ENCODE results near the gene PDPK1.
"Not testable (repeated sequence)": the region's sequence is repeated elsewhere in the genome, so short reads cannot be mapped to it uniquely, and the experiment has no call there.

Gene PDPK1

GRCh38 chr16:2550283-2550878, 12.6 kb downstream of the PDPK1 start:
- not testable (repeated sequence) for DNase-seq

- DNase-seq, result not testable (repeated sequence)
Observed at GRCh38 chr16:2551420-2551889, 13.6 kb downstream of the PDPK1 start.

- not testable (repeated sequence) for DNase-seq
Observed at GRCh38 chr16:2554709-2555425, 17.0 kb downstream of the PDPK1 start.

DNA sequence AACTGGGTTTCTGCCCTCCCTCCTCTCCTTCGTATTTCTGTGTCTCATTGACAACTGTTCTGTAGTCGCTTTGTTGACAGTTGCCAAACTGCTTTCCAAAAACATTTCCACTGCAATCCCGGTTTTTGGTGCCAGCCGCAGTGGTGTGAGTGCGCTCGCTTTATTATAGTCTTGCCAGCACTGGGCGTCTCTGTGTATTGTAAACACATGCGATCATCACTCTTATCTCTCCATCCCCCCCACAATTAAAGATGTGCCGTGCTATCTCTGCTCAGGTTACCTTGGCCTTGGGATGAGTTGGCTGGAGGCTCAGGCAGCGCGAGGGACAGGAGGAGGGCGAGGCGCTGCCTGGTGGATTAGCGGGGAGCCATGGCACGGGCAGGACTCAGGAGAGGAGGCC, 19.3 kb downstream of the PDPK1 start:
- DNase-seq, result not testable (repeated sequence)

- DNase-seq, result not testable (repeated sequence)
Observed at GRCh38 chr16:2560131-2560797, 22.4 kb downstream of the PDPK1 start.

- not testable (repeated sequence) for DNase-seq
Observed at GRCh38 chr16:2560798-2561133, 22.9 kb downstream of the PDPK1 start.

- not testable (repeated sequence) for DNase-seq
Observed at GRCh38 chr16:2567506-2567905, 29.7 kb downstream of the PDPK1 start.

GRCh38 chr16:2568573-2568972, 30.8 kb downstream of the PDPK1 start:
- not testable (repeated sequence) for DNase-seq

GRCh38 chr16:2572704-2573103, 34.9 kb downstream of the PDPK1 start:
- not testable (repeated sequence) for DNase-seq

DNA sequence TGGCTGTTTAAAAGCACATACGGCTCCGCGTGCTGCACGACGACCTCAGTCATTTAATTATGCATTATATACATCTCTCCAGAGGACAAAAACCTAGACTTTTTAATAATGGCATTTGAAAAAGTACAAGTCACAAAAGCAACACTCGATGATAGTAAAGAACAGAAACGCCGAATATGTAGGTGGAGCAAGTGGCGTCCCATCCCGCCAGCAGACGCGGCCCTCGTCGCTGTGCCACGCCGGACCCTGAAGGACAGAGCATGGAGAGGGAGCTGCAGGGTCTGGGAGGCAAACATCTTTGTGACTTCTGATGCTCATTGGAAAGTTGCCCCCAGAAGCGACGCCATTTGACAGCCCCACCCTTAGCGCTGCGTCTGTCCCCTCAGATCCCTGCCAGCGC, 38.0 kb downstream of the PDPK1 start:
- not testable (repeated sequence) for DNase-seq

DNA sequence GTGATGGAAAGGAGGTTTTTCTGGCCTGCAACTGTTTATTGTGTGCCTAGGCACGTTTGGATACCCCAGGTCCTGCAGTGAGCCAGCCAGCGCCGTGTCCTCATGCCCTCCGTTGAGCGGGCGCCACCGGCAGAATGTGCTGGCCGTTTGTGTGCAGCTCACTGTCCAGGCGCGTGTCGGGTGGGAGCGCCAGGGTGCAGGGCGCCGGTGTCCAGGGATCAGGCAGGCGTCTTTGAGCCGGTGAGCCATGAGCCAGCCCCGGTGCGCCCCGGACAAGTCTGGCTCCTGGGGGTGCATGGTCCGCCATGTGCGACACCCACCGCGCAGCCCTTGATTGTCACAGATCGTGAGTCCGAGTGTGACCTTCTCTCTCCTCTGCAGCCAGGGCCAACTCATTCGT, 39.2 kb downstream of the PDPK1 start:
- DNase-seq, result not testable (repeated sequence)

DNA sequence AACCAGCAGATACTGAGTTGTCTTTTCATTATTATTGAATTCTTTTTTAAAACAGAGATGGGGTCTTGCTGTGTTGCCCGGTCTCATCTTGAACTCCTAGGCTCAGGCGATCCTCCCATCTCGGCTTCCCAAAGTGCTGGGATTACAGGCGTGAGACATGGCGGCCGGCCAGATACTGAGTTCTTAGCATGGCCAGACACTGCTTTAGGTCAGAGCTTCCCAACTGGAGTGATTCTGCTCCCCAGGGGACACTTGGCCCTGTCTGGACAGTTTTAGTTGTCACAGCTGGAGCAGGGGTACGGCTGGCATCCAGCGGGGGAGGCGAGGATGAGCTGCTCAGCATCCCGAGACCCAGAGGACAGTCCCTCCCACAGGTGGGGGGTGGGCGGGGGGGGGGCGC, 41.1 kb downstream of the PDPK1 start:
- DNase-seq, result not testable (repeated sequence)

DNA sequence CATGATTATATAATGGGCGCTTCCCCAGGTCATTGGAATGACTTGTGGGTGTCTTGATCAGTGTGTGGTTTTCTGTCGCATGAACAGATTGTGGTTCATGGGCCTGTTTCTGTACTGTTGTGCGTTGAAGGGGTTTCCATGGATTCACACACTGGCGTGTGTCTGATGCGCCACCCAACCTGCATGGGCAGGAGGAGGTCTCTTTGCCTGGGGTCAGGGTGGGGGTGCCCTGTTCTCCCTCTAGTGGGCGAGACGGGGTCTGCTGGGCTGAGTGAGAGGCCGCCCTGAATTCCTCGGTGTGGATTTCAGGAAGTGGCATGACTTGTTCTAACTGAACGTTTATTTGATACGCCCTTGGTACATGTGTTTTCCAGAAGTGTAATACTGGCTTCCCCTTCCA, 42.3 kb downstream of the PDPK1 start:
- not testable (repeated sequence) for DNase-seq

DNA sequence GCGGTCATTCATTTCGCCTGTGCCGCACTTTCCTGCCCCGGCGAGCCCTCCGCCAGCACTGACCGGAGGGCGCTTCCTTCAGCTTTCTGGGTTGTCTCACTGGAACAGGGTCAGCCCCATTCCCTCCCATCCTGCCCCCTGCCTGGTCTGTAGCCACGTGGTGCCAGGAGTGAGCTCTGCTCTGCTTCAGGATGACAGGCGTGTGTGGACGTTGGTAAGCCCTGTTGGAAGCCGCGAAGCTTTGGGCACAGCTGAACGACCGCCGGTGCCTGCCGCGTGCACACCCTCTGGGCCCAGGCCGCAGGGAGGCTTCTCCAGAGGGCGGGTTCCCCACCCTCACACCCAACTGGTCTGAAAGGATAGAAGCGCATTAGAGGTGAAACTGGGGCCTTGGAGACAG, 43.0 kb downstream of the PDPK1 start:
- DNase-seq, result not testable (repeated sequence)

DNA sequence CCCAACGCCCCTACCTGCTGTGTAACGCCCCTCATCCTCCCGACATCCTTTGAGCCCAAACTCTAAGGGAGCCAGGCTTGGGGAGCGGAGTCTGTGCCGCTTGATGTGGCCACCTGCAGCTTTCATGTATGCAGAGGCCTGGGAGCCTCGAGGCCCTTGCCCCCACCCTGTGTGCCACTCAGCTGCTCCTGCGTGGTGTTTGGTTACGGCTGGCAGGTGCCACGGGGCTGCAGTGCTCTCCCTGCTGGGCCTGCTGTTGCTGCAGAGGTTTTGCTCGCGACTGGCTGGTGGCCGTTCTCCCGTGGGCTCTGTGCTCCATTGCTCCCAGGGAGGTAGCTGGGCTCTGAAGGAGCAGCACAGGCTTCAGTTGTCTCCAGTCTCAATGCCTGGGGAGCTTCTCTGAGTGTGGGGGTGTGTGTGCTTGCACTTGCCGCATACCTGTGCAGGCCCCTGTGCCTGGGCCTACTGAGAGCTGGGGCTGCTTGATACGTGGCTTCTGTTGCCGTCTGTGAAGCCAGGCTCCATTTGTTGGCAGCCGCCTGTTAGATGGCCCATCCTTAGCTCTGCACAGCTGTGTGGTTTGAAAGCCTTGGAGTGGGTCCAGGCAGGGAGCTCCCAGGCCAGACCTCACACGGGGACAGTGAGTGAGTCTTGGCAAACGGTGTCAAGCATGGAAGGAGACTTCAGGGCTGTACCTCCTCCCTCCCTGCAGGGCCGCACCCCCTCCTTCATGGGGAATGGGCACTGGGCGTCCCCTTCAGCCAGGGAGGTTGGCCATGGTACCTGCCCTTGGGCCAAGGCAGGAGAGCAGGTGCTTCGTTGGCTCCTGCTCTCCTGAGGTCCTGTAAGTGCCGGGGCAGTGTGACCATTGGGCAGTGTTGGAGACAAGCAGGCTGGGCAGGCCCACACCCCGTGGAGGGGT, 47.2 kb downstream of the PDPK1 start:
- DNase-seq, result peak; percentile 53

- no peak for DNase-seq
Observed at GRCh38 chr16:2585651-2586081, 47.8 kb downstream of the PDPK1 start.

- no peak for DNase-seq
Observed at GRCh38 chr16:2586241-2586640, 48.4 kb downstream of the PDPK1 start.

DNA sequence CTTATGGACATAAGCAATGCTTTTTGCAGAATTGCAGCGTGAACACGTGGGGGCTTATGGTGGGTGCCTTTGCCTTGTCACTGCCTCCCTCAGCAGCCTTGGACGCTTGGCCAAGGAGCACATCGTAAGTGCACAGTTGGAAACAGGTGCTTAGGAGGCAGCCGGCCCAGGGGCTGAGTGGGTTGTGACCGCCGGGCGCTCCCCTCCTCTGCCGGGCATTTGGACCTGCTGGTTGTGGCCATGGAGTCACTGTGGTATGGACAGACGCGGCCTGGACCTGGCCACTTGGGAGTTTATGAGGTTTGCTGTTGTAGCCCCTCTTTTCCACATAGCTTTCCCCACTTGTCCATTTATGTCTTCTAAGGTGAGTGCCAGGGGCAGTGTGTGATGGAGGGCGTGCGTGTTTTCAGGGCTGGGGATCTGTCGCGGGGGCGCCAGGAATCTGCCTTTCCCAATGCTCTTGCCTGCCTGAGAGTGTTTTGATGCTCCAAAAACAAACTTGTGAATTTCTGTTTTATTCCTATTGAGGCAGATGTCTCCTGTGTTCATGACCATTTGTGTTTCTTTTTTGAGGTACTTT, 49.2 kb downstream of the PDPK1 start:
- no peak for DNase-seq

- DNase-seq, result no peak
Observed at GRCh38 chr16:2587891-2588565, 50.2 kb downstream of the PDPK1 start.

GRCh38 chr16:2591476-2592240, 53.8 kb downstream of the PDPK1 start:
- DNase-seq, result no peak

DNA sequence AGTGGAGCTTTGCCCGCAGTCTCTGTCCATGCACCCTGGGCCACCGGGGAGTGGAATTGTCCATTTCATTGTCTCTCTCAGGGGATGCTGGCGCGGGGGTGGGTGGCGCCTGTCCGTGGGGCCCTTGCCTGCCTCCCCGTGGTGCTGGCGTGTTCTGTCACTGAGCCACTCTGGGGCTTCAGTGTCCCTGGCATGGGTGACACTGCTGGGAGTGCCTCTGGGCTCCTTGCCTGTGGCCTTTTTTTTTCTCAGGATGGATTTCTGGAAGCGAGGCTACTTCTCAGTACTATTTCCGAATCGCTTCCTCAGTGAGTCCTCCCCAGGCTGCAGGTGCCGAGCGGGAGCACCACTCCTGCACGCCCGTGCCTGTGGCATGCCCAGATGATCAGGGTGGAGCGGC, 55.0 kb downstream of the PDPK1 start:
- DNase-seq, result no peak
